Transverse colon (tissue), 4 donors: ENCODE data around the gene THADA. TPM values are rescaled to one million over a fixed set of nuclear protein-coding genes. Genes with fewer than 3 reads are reported as not detected.

Experiments
- DNase-seq: peaks from one replicate; pipeline ENCODE4 v3.0.0-alpha.2; 2019
- H3K27ac ChIP-seq, 4 donors: fragments of 200-600 bp; sonication (generic); 2 replicates each; pipeline ENCODE4 v1.5.1; 2016 to 2018; ENCODE audit warnings: inconsistent platforms in 4 of 4
- H3K27me3 ChIP-seq: fragments of 200-600 bp; sonication (generic); 2 replicates; pipeline ENCODE4 v1.5.1; 2017; ENCODE audit warnings: inconsistent platforms
- H3K36me3 ChIP-seq, 4 donors: fragments of 200-600 bp; sonication (generic); 2 replicates each; pipeline ENCODE4 v1.5.1; 2017 to 2019; ENCODE audit warnings: inconsistent platforms in 4 of 4
- H3K4me1 ChIP-seq, 4 donors: fragments of 200-600 bp; sonication (generic); 2 replicates each; pipeline ENCODE4 v1.5.1; 2017 to 2020; ENCODE audit warnings: inconsistent platforms in 4 of 4
- H3K4me3 ChIP-seq, 4 donors: fragments of 200-600 bp; sonication (generic); 1 replicate in 1 of 4; 2 replicates in 3 of 4; pipeline versions ENCODE4 v1.5.1 to v1.6.1; 2017 to 2019; ENCODE audit warnings: inconsistent platforms in 4 of 4
- H3K9me3 ChIP-seq, 2 donors: fragments of 200-600 bp; sonication (generic); 2 replicates each; pipeline ENCODE4 v1.5.1; 2017 to 2019; ENCODE audit warnings: inconsistent platforms in 2 of 2
- CTCF ChIP-seq, 5 experiments: fragments of 200-600 bp in 3 of 5; fragments of 450-650 bp in 2 of 5; sonication (generic) in 3 of 5; IDR thresholded peaks; 1 replicate in 2 of 5; 2 replicates in 3 of 5; pipeline ENCODE4 v1.5.1; 2016 to 2017; ENCODE audit warnings: antibody characterized with exemption in 5 of 5, inconsistent platforms in 3 of 5, mild to moderate bottlenecking in 2 of 5, moderate library complexity in 1 of 5
- EP300 ChIP-seq: sonication (generic); formaldehyde crosslinking; IDR thresholded peaks from one replicate; pipeline ENCODE4 v1.6.1; 2017; ENCODE audit warnings: antibody characterized with exemption, low read depth
- POLR2A ChIP-seq: fragments of 450-650 bp; IDR thresholded peaks from one replicate; pipeline ENCODE4 v1.6.1; 2016; ENCODE audit warnings: antibody characterized with exemption, mild to moderate bottlenecking, moderate library complexity
- POLR2AphosphoS5 ChIP-seq, 3 donors: sonication (generic); formaldehyde crosslinking; IDR thresholded peaks; one replicate each; pipeline ENCODE4 v1.6.1; 2016; ENCODE audit warnings: antibody characterized with exemption in 3 of 3
- WGBS, 2 donors: methylation state at CpG; one replicate each; pipeline ENCODE4 v1.1.5; 2018; ENCODE audit warnings: low coverage in 1 of 2; 5-methylcytosine and 5-hydroxymethylcytosine counted together
- in situ Hi-C, 4 donors: fragments of 200-750 bp; cut with MboI; loops; one replicate each; pipeline versions ENCODE4 v1.15.0 to v1.15.1; 2017; ENCODE audit warnings: low sequenced_read_pairs in 3 of 4, low pct_ligation_motif_present in 1 of 4, low pct_unique_long_range_greater_than_20kb in 1 of 4
- intact Hi-C: fragments of 100-400 bp; cut with DNase I; formaldehyde crosslinking; loops from one replicate; pipeline ENCODE4 v1.15.1; 2023; ENCODE audit warnings: low total_unique reads
- total RNA-seq, 4 donors: library from RNA; depleted of rRNA; stranded (reverse); fragments of >200 nt; gene quantifications; one replicate each; pipeline ENCODE4 v1.1.0, GENCODE V29; 2016

Gene THADA, protein sequence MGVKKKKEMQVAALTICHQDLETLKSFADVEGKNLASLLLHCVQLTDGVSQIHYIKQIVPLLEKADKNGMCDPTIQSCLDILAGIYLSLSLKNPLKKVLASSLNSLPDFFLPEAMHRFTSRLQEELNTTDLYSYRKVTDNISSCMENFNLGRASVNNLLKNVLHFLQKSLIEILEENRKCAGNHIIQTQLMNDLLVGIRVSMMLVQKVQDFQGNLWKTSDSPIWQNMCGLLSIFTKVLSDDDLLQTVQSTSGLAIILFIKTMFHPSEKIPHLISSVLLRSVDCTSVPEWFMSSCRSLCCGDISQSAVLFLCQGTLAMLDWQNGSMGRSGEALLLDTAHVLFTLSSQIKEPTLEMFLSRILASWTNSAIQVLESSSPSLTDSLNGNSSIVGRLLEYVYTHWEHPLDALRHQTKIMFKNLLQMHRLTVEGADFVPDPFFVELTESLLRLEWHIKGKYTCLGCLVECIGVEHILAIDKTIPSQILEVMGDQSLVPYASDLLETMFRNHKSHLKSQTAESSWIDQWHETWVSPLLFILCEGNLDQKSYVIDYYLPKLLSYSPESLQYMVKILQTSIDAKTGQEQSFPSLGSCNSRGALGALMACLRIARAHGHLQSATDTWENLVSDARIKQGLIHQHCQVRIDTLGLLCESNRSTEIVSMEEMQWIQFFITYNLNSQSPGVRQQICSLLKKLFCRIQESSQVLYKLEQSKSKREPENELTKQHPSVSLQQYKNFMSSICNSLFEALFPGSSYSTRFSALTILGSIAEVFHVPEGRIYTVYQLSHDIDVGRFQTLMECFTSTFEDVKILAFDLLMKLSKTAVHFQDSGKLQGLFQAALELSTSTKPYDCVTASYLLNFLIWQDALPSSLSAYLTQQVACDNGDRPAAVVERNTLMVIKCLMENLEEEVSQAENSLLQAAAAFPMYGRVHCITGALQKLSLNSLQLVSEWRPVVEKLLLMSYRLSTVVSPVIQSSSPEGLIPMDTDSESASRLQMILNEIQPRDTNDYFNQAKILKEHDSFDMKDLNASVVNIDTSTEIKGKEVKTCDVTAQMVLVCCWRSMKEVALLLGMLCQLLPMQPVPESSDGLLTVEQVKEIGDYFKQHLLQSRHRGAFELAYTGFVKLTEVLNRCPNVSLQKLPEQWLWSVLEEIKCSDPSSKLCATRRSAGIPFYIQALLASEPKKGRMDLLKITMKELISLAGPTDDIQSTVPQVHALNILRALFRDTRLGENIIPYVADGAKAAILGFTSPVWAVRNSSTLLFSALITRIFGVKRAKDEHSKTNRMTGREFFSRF (N-terminal part only)
- total RNA-seq, result 10 to 100 TPM; 21.7 to 78.6 (median 28.1) TPM

- peaks cover 6 to 18% (median 15%) of the 10 kb centered on the region in 4 donors for H3K4me1 ChIP-seq
- DNase-seq, result peak; percentile 100
- 0% methylated on average over 36 of the region's 52 CpGs; no CpG with 5 or more reads in 1 of the 2 donors for WGBS, 2 donors
- H3K4me3 ChIP-seq, result peak within 1 kb of the TSS; percentile 69 to 84 (median 74)
- in situ Hi-C loops, result no loop called here
- H3K9me3 ChIP-seq, result no peaks in the 10 kb centered on the region
- intact Hi-C loops, result no loop called here
- TF ChIP-seq POLR2AphosphoS5 (IDR thresholded peaks at IDR 0.05) (peak; percentile 98 to 99 (median 99)), EP300 (no peak), POLR2A (peak; percentile 95), CTCF (IDR thresholded peaks at IDR 0.05) (no peak)
- H3K27me3 ChIP-seq, result no peaks in the 10 kb centered on the region
- H3K27ac ChIP-seq, result peak within 1 kb of the TSS; percentile 89 to 95 (median 94)
- peaks cover 0 to 5% (median 2%) of the 10 kb centered on the region in 4 donors for H3K36me3 ChIP-seq
Observed at GRCh38 chr2:43595603-43596412, at the start of gene THADA. Gene THADA (minus strand): TSS chr2:43596038. CDS start chr2:43592392, 3,646 bp downstream.

DNA sequence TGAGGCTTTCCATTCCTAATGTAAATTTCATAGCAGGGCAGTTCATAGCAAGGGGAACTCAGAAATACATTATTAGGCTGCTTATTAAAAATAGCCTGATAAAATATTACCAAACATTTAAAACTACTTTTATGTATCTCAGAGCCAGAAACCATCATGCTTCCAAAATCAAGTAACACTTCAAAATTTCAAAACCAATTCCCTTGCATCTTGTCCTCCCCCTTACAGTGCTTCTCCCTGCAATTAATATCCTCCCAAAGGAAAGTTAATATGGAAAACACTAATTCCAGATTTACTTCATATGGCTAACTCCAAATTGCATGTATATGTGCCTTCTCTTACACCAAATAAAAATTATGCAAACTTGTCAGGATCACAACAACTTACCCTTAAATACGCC lies 47.8 kb upstream of the THADA start:
- in situ Hi-C loops (no loop called here), intact Hi-C loops (no loop called here)
- H3K36me3 ChIP-seq, result no peaks in the 10 kb centered on the region
- no peak overlapping the region for H3K4me3 ChIP-seq
- 82 to 90% methylated on average over 1 of the region's 1 CpG for WGBS, 2 donors
- H3K27me3 ChIP-seq, result no peaks in the 10 kb centered on the region
- no peaks in the 10 kb centered on the region for H3K9me3 ChIP-seq
- TF ChIP-seq POLR2AphosphoS5 (IDR thresholded peaks at IDR 0.05) (no peak), EP300 (no peak), POLR2A (no peak), CTCF (IDR thresholded peaks at IDR 0.05) (no peak)
- H3K27ac ChIP-seq, result no peak overlapping the region
- no peak for DNase-seq
- no peaks in the 10 kb centered on the region for H3K4me1 ChIP-seq

- Histone ChIP-seq H3K9me3 (no peaks in the 10 kb centered on the region), H3K4me3 (no peak overlapping the region), H3K4me1 (peaks cover 0 to 9% (median 2%) of the 10 kb centered on the region in 4 donors), H3K27me3 (peaks cover 6% of the 10 kb centered on the region), H3K27ac (no peak overlapping the region), H3K36me3 (no peaks in the 10 kb centered on the region)
- TF ChIP-seq POLR2AphosphoS5 (IDR thresholded peaks at IDR 0.05) (no peak), POLR2A (no peak), EP300 (no peak), CTCF (IDR thresholded peaks at IDR 0.05) (no peak)
- intact Hi-C loops (no loop called here), in situ Hi-C loops (no loop called here)
- 42 to 44% methylated on average over 2 of the region's 2 CpGs for WGBS, 2 donors
- DNase-seq, result no peak
Observed at GRCh38 chr2:43642363-43642762, 46.5 kb upstream of the THADA start.
